Right ventricle myocardium inferior (tissue), 1 donor: Measurements from ENCODE around the gene MTG1. TPM values are rescaled to one million over a fixed set of nuclear protein-coding genes. Genes with fewer than 3 reads are reported as not detected.
"Not testable (repeated sequence)": the region's sequence is repeated elsewhere in the genome, so short reads cannot be mapped to it uniquely, and the experiment has no call there.

Experiments
- ATAC-seq: fragments of 200-7000 bp; cut with Tn5 transposase; one replicate; pipeline ENCODE4 v1.9.1; 2020; ENCODE audit warnings: mild to moderate bottlenecking, moderate library complexity
- DNase-seq: peaks from one replicate; pipeline ENCODE4 v3.0.0; 2021; ENCODE audit errors: missing footprints
- intact Hi-C: fragments of 100-400 bp; cut with DNase I; formaldehyde crosslinking; loops from one replicate; pipeline ENCODE4 v1.11.0; 2022
- total RNA-seq: library from RNA; stranded (reverse); fragmentation: NEBNext Ultra II Directional; extraction: Animal tissue kit (Norgen Biotek cat#: 25700); gene quantifications from one replicate; pipeline ENCODE4 v1.2.1, GENCODE V29; 2021
- donor health status: DM: no; HTN: yes; CAD: no; lungs with severe emphysema.

The MTG1 gene
- total RNA-seq, 1 donor from 2014 or later, result 17.8 TPM

DNA sequence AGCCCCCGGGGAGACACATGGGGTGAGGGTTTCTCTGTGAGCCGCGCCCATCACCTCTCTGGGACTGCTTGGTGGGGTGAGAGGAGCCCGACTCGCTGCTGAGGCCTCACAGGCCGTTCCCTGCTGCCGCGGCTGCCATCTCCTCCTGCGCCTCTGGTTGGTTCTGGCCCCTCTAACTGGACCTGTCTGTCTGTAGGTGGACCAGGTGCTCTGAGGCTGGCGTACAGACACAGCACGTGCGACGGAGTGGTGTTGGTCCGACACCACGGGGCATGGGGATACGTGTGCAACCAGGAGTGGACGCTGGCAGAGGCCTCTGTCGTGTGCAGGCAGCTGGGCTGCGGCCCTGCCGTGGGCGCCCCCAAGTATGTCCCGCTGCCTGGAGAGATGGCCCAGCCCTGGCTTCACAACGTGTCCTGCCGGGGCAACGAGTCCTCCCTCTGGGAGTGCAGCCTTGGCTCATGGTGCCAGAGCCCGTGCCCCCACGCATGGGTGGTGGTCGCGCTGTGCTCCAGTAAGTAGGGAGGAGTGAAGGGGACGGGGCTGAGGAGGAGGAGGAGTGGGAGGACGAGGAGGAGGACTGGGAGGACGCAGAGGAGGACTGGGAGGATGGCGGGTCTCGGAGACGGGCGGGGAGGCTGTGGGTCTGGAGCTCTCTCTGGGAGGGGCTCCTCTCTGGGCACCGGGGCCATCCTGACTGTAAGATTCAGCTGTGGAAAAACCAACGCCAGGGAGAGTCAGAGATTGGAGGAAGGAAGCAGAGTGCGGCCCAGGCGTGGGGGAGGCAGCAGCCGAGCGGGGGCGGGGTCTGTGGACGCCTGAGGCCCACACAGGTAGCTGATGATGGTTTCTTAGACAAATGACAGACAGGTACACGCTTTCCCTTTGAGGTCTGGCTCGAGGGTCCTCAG, 62.3 kb downstream of the MTG1 start:
- peak; percentile 48 for DNase-seq
- intact Hi-C loops, result no loop called here
- no peak for ATAC-seq

DNA sequence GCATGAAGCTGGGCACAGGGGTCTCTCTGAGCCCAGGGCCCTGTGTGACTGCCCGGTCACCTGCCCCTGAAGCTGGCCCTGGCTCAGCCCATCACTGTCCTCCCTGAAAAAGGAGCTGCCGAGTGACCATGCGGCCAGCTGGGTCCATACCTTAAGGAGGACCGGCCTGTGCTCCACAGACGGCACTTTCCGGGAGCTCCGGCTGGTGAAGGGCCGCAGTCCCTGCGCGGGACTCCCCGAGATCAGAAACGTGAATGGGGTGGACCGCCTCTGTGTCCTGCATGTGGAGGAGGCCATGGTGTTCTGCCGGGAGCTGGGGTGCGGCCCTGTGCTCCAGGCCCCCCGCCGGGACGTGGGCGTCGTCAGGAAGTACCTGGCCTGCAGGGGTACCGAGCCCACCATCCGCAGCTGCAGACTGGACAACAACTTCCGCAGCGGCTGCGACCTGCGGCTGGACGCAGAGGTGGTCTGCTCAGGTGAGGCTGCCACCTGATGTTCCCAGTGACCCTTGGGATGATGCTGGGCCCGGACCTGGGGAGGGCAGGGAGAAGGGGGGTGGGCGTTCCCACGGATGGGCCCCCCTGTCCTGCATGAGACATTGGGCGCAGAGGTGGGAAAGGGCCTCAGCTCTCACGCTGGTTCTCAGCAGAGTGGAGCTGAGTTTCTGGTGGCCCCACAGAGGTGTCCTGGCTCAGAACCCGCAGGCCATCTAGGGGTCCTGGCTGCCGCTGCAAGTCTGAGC, 63.3 kb downstream of the MTG1 start:
- intact Hi-C loops, result no loop called here
- DNase-seq (peak; percentile 35), ATAC-seq (no peak)

DNA sequence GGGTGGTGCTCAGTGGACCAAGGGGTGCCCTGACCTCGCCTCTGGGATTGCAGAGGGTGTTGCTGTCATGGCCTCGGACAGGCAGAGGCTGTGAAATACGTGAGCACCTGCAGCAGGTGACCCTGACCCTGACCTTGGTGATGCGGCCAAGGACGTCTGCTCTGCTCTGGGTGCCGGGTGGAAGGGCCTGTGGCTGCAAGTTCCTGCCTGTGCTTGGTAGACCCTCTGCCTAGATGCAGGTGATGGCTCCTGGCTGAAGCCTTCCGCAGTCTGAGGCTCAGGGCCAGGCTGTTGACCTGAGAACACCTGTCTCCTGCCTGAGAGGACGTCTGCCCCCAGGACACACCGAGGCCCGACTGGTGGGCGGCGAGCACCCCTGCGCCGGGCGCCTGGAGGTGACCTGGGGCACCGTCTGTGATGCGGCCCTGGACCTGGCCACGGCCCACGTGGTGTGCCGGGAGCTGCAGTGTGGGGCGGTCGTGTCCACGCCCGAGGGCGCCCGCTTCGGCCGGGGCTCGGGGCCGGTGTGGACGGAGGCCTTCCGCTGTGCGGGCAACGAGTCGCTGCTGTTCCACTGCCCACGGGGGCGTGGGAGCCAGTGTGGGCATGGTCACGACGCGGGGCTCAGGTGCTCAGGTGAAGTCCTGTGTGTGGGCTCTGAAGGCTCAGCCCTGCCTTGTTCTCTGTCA, 64.2 kb downstream of the MTG1 start:
- intact Hi-C loops, result no loop called here
- DNase-seq (no peak), ATAC-seq (no peak)

DNA sequence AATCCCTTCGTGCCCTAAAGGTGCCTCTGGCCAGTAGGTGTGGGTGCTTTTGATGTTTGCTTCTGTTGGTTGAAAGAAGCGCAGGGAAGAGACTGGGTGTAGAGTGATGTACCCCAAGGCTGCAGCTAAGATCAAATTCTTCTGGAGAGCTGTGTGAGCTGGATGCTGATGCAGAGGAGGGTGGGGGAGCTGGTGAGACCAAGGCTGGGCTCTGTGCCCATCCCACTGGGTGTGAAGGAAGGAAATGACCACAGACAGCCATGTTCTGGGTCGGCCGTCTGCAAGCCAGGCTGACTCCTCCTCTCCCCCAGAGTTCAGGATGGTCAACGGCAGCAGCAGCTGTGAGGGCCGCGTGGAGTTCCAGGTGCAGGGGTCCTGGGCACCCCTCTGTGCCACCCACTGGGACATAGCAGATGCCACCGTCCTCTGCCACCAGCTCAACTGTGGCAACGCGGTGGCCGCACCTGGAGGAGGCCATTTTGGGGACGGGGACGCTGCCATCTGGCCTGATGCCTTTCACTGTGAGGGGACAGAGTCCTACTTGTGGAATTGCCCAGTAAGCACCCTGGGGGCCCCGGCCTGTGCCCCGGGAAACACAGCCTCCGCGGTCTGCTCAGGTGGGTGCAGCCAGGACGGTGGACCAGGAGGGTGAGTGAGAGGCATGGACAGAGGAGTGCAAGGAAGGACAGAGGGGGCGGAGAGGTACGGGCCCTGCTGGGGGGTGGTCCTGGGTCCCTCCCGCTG, 64.9 kb downstream of the MTG1 start:
- intact Hi-C loops, result no loop called here
- ATAC-seq, result no peak

DNA sequence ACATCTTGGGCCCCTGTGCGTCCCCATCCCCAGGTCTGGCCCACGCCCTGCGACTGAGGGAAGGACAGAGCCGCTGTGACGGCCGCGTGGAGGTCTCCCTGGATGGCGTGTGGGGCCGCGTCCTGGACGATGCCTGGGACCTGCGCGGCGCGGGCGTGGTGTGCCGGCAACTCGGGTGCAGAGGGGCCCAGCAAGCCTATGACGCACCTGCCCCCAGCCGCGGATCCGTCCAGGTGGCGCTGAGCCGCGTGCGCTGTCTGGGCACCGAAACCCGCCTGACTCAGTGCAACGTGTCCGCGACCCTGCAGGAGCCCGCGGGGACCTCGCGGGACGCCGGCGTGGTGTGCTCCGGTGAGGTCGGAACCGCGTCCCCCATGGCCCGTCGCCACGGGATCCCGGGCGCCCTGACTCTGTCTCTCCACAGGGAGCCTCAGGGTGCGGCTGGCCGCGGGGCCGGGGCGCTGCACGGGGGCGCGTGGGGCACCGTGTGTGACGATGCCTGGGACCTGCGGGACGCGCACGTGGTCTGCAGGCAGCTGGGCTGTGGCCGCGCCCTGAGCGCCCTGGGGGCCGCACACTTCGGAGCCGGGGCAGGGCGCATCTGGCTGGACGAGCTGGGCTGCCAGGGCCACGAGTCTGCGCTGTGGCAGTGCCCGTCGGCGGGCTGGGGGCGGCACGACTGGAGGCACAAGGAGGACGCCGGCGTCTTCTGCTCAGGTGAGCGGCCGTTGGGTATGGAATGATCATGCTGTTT, 65.7 kb downstream of the MTG1 start:
- intact Hi-C loops, result no loop called here
- DNase-seq, result peak; percentile 48
- no peak for ATAC-seq

More for the DNA sequence above, 64.9 kb downstream of the MTG1 start:
- DNase-seq, result peak; percentile 58

DNA sequence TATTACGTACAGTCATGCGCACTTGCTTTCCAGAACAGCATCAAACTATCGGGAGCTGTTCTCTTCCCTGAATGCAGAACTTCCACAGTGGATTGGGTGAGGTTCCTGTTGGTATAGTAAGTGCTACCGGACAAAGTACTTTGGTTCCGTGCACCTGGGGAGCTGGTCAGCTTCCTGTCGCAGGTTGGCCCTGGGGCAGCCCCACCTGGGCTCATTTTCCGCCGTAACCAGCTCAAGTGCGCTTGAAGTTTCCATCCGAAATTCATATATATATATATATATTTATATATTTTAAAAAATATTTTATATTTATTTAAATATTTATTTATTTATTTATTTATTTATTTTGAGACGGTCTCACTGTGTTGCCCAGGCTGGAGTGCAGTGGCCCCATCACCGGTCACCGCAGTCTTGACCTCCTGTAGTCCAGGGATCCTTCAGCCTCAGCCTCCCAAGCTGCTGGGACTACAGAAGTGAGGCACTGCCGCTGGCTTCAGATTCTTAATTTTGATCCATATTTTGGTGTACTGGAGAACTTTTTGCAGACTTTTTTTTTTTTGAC, 66.3 kb downstream of the MTG1 start:
- intact Hi-C loops, result no loop called here
- ATAC-seq, result no peak
- DNase-seq, result no peak

DNA sequence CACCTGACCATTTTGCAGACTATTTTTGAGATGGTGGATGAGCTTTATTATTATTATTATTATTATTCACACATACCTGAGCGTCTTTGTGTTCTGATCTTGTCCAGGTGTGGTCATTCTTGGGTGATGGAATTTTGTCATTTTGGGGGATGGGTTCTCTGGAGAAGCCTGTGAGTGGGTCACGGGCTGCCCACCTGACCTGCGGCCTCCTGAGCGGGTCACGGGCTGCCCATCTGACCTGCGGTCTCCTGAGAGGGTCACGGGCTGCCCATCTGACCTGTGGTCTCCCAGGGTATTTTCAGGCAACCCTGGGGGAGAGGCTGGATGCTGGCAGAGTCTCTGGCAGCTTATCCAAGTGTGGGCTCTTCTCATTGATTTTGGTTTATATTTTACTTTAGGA, 67.1 kb downstream of the MTG1 start:
- DNase-seq (peak; percentile 39), ATAC-seq (no peak)
- intact Hi-C loops, result no loop called here

DNA sequence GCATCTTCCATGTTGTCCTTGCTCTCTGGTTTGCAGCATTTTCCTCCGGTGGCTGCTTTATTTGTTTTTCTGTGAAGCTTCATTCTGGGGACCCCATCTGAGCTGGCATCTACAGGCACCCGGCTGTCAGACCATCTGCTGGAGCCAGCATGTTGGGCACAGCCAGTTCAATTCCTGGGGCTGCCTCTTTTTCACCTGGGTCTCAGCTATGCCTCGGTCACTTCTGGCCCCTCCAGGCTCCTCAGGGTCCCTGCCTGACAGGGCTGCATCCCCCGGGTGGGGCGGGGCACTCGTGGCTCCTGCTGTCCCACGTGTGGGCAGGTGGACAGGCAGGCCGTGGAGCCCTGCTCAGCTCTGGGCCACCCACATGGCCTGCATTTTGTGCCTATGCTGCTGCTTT, 67.9 kb downstream of the MTG1 start:
- ATAC-seq (no peak), DNase-seq (peak; percentile 51)
- intact Hi-C loops, result no loop called here

DNA sequence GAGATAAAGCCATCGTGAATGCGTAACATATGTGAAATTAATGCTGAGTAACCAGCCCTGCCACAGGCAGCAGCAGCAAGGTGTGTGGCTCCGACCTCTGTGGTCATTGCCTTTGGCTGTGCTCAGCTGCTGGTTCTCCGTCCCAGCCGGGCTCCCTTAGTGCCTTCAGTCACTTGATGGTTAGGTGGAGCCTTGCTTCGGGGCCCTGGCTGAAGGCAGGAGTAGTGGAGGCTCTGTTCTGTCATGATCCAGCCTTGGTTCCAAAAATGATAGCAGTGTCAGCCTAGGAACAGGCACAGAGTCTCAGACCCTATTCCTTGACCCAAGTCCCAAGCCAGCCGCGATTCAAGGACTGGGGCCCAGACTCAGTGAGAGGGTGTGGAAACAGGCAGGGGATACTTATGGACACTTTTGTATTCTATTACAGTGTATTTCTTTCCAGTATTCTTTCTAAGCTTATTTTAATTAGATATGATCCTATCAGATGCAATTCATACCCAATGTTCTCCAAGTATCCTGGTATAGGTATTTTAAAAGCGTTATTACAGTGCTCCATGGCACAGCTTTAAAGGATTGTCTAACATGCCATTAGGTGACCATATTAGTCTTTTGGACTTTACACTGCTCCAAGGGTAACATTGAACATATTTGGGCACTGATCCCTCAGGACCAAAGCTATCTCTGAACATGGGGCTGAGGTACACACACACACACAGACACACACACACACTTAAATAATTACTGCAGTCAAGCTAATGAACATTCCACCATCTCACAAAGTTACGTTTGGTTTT, 68.8 kb downstream of the MTG1 start:
- intact Hi-C loops, result no loop called here
- ATAC-seq, result no peak
- DNase-seq, result no peak

DNA sequence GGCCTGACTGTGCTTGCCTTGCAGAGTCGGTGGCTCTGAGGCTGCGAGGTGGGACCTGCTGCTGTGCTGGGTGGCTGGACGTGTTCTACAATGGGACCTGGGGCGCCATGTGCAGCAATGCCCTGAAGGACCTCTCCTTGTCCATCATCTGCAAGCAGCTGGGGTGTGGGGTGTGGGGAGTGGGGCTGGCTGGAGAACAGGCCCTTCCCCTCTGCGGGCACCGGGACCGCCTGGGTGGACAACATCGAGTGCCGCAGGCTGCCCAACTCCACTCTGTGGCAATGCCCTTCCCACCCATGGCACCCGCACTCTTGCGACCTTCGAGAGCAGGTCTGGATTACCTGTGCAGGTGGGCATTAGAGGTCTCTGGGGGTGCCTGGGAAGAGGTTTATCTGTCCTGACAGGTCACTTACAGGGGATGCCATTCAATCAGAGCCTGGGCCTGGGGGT, 70.7 kb downstream of the MTG1 start:
- ATAC-seq, result no peak
- intact Hi-C loops, result no loop called here
- DNase-seq, result peak; percentile 56

DNA sequence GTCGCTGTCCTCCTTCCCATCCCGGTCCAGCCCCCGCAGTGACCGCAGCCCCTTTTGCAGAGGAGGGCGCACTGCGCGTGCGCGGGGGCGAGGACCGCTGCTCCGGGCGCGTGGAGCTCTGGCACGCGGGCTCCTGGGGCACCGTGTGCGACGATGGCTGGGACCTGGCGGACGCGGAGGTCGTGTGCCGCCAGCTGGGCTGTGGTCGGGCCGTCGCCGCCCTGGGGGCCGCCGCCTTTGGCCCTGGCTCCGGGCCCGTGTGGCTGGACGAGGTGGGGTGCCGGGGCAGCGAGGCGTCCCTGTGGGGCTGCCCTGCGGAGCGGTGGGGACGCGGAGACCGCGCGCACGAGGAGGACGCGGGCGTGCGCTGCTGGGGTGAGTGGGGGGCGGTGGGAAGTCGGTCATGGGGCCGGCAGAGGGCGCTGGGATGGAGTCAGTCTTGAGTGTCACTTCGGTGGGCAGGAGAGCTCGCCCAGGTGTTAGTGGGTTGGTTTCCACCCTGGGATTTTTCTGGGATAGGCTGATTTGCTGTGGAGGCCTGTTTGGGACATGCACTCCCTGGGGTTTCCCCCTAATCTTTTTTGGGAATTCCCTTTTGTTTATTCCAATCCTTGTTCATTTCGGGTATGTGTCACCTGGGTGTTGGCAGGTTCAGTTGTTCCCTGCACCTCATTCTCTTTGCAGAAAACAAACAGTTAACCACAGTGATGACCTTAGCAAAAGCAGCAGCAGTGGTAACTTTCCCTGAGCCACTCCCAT, 71.4 kb downstream of the MTG1 start:
- ATAC-seq (no peak), DNase-seq (no peak)
- intact Hi-C loops, result no loop called here

DNA sequence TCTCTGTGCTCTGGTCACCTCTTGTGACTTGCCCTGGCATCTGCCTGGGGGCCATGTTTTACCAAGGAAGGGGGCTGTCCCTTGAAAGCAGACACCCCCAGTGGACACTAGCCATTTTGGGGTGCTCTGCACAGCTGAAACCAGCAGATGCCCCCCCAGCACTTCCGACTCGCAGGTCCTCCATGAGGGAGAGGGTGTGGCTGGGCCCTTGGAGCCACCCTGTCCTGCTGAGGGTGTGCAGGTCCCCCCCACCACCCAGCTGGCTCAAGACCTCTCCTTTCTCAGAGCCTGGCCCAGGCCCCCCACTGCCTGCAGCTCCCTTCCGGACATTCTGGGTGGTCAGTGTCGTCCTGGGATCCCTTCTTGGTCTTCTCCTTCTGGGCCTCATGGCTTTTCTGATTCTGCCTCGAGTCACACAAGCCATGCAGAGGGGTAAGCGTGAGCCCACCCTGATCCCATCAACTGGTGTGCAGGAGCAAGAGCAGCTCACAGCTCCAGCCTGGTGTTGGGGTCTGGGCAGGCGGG, 72.1 kb downstream of the MTG1 start:
- ATAC-seq (no peak), DNase-seq (peak; percentile 21)
- intact Hi-C loops, result no loop called here

DNA sequence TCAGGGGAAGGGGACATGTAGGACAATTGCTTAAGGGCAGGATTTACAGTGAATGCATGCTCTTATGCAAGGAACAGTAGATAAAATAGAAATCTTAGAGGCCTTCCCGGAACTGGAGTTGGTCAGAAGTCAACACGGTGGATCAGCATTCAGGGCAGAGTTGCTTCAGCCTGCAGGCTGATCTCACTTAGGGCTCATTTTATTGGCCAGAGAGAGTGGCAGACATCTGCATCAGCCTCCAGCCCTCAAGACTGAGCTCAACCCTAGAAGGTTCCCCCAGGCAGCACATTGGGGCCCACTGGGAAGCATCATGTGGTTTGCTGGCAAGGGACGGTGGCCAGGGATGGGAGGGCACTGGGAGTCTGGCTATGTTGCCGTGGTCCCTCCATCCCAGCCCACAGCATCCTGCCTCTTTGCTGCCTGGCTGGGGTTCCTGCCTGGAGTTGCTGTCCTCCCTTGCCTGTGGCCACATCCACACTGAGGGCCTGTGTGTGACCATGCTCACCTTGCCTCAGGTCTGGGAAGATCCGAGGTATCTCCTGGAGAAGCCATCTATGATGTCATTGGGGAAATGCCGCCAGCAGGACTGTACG, 72.8 kb downstream of the MTG1 start:
- ATAC-seq (no peak), DNase-seq (no peak)
- intact Hi-C loops, result no loop called here

DNA sequence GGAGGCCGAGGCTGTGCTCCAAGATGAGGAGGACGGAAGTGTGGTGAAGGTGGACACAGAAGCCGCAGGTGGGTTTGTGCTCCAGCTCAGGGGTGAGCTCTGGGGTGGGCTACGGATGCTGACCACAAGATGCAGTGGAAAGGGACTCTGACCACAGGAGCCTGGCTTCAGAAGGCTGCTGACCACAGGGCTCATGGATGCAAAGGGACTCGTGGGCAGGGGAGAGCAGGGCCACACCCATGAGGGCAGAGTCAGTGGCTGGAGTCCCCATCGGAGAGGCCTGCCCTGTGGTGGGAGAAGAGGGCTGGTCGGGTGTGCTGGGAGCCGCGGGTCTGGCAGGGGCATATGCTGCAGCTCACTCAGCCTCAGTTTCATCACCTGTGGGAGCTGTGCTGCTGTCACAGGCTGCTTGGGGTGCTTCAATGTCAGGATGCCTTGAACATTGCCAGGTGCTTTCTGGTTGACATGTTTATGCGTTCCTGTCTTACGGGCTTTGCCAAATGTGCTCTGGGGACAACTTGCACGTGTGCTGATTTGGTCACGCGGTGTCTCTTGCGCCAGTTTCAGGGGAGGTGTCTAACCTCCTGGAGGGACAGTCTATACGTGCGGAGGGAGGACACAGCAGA, 73.4 kb downstream of the MTG1 start:
- intact Hi-C loops, result no loop called here
- ATAC-seq (no peak), DNase-seq (no peak)

DNA sequence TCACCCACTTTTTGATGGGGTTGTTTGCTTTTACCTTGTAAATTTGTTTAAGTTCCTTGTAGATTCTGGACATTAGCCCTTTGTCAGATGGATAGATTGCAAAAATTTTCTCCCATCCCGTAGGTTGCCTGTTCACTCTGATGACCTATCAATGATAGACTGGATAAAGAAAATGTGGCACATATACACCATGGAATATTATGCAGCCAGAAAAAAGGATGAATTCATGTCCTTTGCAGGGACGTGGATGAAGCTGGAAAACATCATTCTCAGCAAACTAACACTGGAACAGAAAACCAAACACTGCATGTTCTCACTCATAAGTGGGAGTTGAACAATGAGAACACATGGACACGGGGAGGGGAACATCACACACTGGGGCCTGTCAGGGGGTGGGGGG, 75.2 kb downstream of the MTG1 start:
- DNase-seq, intact Hi-C loops, ATAC-seq: not testable (repeated sequence)
